K562 (cell line): ENCODE measurements around the gene KNL1. TPM values are rescaled to one million over a fixed set of nuclear protein-coding genes. Genes with fewer than 3 reads are reported as not detected.
A peak's percentile ranks its signal among the peaks of the same experiment; 100 is the strongest.

ENCODE experiments used
- ATF7 ChIP-seq: fragments of 450-650 bp; IDR thresholded peaks from 2 replicates; pipeline ENCODE4 v1.7.1; 2014; ENCODE audit warnings: mild to moderate bottlenecking, moderate library complexity
- CAMTA2 ChIP-seq: fragments of 250-450 bp; sonication (Bioruptor Pico); conservative IDR thresholded peaks from 2 replicates; pipeline ENCODE4 v1.5.1; 2022
- CREM ChIP-seq: IDR thresholded peaks from 2 replicates; pipeline ENCODE4 v1.6.1; 2014; ENCODE audit warnings: antibody characterized with exemption, low read depth
- FOXP1 ChIP-seq: sonication (generic); formaldehyde crosslinking; IDR thresholded peaks from 2 replicates; pipeline ENCODE4 v1.8.0; 2022; ENCODE audit warnings: mild to moderate bottlenecking, missing genetic modification reagents
- HDAC1 ChIP-seq, 2 experiments: fragments of 450-650 bp; IDR thresholded peaks; 2 replicates each; pipeline ENCODE4 v1.6.1; 2016 to 2017; ENCODE audit warnings: inconsistent platforms in 1 of 2, mild to moderate bottlenecking in 1 of 2, moderate library complexity in 1 of 2
- HMG20A ChIP-seq: fragments of 450-650 bp; formaldehyde crosslinking; conservative IDR thresholded peaks from 2 replicates; pipeline ENCODE4 v1.4.0; 2020; ENCODE audit warnings: mild to moderate bottlenecking, mixed read lengths
- MEIS2 ChIP-seq: fragments of 450-650 bp; IDR thresholded peaks from 2 replicates; pipeline ENCODE4 v1.6.1; 2014; ENCODE audit warnings: mild to moderate bottlenecking; ENCODE audit not compliant: partially characterized antibody
- MYBL2 ChIP-seq, 2 experiments: fragments of 450-650 bp in 1 of 2; sonication (generic) in 1 of 2; formaldehyde crosslinking in 1 of 2; IDR thresholded peaks; 2 replicates each; pipeline versions ENCODE4 v1.6.1 to v1.8.1; 2017 to 2022; ENCODE audit warnings: borderline replicate concordance in 1 of 2, inconsistent platforms in 1 of 2, low read depth in 1 of 2, mild to moderate bottlenecking in 1 of 2, missing genetic modification reagents in 1 of 2, moderate library complexity in 1 of 2
- NFE2L1 ChIP-seq: fragments of 450-650 bp; IDR thresholded peaks from 2 replicates; pipeline ENCODE4 v1.6.1; 2016; ENCODE audit warnings: missing genetic modification characterization, low read depth, mild to moderate bottlenecking, missing compliant biosample characterization, moderate library complexity, borderline replicate concordance
- POLR2G ChIP-seq: fragments of 200-400 bp; formaldehyde crosslinking; IDR thresholded peaks from 2 replicates; pipeline ENCODE4 v1.6.1; 2017; ENCODE audit warnings: low read depth, mild to moderate bottlenecking, antibody characterized with exemption, low read length, moderate library complexity
- THRAP3 ChIP-seq: fragments of 450-650 bp; IDR thresholded peaks from 2 replicates; pipeline ENCODE4 v1.6.1; 2016; ENCODE audit warnings: mild to moderate bottlenecking, inconsistent platforms, borderline replicate concordance
- ZNF134 ChIP-seq: fragments of 250-450 bp; sonication (Bioruptor Pico); conservative IDR thresholded peaks from 2 replicates; pipeline ENCODE4 v1.4.0; 2020
- ZNF324 ChIP-seq: fragments of 250-450 bp; sonication (Bioruptor Pico); IDR thresholded peaks from 2 replicates; pipeline ENCODE4 v1.4.0; 2020; ENCODE audit warnings: mild to moderate bottlenecking
- ZNF408 ChIP-seq: fragments of 250-450 bp; sonication (Bioruptor Pico); IDR thresholded peaks from 2 replicates; pipeline ENCODE4 v1.4.0; 2020; ENCODE audit warnings: low read depth, mild to moderate bottlenecking, moderate library complexity
- polyA plus RNA-seq, 8 experiments: library from polyadenylated mRNA; depleted of rRNA in 4 of 8; stranded (reverse) in 5 of 8; unstranded in 3 of 8; fragments of >200 nt; fragmentation: Nextera tagmentation in 2 of 8; fragmentation: Illumina TruSeq in 1 of 8; extraction: Ambion mirVana in 2 of 8; extraction: Trizol in 1 of 8; gene quantifications; 2 replicates each; pipeline versions ENCODE4 v1.2.1 to v1.2.3, GENCODE V29; 2011 to 2014; ENCODE audit warnings: inconsistent platforms in 1 of 8, missing spikeins in 1 of 8
- total RNA-seq, 7 experiments: library from RNA; depleted of rRNA in 6 of 7; stranded (reverse); fragments of >200 nt in 6 of 7; fragmentation: Illumina TruSeq in 2 of 7; extraction: Trizol in 2 of 7; gene quantifications; 2 replicates each; pipeline versions ENCODE4 v1.2.1 to v1.2.3, GENCODE V29; 2011 to 2021; ENCODE audit warnings: low replicate concordance in 1 of 7
- TF ChIP-seq, protein P1 (sequence below), 2 experiments: fragments of 450-650 bp; formaldehyde crosslinking in 1 of 2; IDR thresholded peaks; 2 replicates each; pipeline versions ENCODE4 v1.4.0 to v1.6.1; 2014 to 2020; ENCODE audit warnings: mild to moderate bottlenecking in 2 of 2, borderline replicate concordance in 1 of 2, low read depth in 1 of 2
- TF ChIP-seq, protein P2 (sequence below): fragments of 250-450 bp; sonication (Bioruptor Pico); IDR thresholded peaks from 2 replicates; pipeline ENCODE4 v1.4.0; 2020; ENCODE audit warnings: mild to moderate bottlenecking, moderate library complexity
- TF ChIP-seq, protein P3 (sequence below): sonication (generic); formaldehyde crosslinking; IDR thresholded peaks from 2 replicates; pipeline ENCODE4 v1.8.0; 2022; ENCODE audit warnings: mild to moderate bottlenecking, missing genetic modification reagents

Gene KNL1
- total and polyA plus RNA-seq, 9 of the 15 experiments (the other 6 are each of a cell fraction or from before 2014, with no cell fraction given), result 14.5 to 65.4 (median 34.6) TPM

DNA sequence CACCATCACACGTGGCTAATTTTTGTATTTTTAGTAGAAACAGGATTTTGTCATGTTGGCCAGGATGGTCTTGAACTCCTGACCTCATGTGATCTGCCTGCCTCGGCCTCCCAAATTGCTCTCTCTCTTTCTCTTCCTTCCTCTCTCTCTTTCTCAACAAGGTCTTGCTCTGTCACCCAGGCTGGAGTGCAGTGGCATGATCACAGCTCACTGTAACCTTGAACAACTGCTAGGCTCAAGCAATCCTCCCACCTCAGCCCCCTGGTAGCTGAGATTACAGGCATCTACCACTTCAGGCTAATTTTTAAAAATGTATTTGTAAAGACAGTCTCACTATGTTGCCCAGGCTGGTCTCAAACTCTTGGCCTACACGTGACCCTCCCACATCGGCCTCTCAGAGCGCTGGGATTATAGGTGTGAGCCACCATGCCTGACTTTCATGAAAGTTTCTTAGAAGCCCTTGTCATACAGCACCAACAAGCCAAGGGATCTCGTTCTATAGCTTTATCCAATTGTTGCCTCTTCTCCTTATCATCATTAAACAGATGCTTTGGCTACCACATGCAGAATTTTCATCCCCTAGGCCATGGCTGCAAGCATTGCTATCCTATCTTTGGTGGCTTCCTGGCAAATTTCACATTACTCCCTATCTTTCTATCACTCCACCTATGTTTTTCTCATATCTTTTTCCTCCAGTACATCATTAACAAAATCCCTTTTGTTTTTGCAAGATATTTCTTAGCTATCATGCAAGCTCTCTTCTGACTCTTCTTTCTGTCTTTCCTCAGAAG is 34.9 kb upstream of the KNL1 start (continued):
- TF ChIP-seq, protein P1, sequence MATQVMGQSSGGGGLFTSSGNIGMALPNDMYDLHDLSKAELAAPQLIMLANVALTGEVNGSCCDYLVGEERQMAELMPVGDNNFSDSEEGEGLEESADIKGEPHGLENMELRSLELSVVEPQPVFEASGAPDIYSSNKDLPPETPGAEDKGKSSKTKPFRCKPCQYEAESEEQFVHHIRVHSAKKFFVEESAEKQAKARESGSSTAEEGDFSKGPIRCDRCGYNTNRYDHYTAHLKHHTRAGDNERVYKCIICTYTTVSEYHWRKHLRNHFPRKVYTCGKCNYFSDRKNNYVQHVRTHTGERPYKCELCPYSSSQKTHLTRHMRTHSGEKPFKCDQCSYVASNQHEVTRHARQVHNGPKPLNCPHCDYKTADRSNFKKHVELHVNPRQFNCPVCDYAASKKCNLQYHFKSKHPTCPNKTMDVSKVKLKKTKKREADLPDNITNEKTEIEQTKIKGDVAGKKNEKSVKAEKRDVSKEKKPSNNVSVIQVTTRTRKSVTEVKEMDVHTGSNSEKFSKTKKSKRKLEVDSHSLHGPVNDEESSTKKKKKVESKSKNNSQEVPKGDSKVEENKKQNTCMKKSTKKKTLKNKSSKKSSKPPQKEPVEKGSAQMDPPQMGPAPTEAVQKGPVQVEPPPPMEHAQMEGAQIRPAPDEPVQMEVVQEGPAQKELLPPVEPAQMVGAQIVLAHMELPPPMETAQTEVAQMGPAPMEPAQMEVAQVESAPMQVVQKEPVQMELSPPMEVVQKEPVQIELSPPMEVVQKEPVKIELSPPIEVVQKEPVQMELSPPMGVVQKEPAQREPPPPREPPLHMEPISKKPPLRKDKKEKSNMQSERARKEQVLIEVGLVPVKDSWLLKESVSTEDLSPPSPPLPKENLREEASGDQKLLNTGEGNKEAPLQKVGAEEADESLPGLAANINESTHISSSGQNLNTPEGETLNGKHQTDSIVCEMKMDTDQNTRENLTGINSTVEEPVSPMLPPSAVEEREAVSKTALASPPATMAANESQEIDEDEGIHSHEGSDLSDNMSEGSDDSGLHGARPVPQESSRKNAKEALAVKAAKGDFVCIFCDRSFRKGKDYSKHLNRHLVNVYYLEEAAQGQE (IDR thresholded peaks at IDR 0.05; ENCODE audit: borderline replicate concordance), result no peak
- TF ChIP-seq, protein P1 (CRISPR knock-in tag; IDR thresholded peaks at IDR 0.05; ENCODE audit: low read depth), result no peak
- TF ChIP-seq HMG20A (CRISPR knock-in tag) (no peak), CREM (no peak), ZNF134 (no peak), POLR2G (no peak), HDAC1 (IDR thresholded peaks at IDR 0.05) (peak; percentile 12 to 81; a peak in 3 of 4 replicates), THRAP3 (0 out of 2 replicates have a peak, but pooled peaks have one; percentile 20), MYBL2 (IDR thresholded peaks at IDR 0.05; ENCODE audit: low read depth) (no peak), MYBL2 (CRISPR knock-in tag; IDR thresholded peaks at IDR 0.05; ENCODE audit: borderline replicate concordance) (no peak), ZNF408 (CRISPR knock-in tag) (no peak), CAMTA2 (CRISPR knock-in tag) (no peak), ZNF324 (no peak), FOXP1 (CRISPR knock-in tag) (no peak), MEIS2 (peak; percentile 31), NFE2L1 (tag) (no peak), ATF7 (peak; percentile 48)
- TF ChIP-seq, protein P2, sequence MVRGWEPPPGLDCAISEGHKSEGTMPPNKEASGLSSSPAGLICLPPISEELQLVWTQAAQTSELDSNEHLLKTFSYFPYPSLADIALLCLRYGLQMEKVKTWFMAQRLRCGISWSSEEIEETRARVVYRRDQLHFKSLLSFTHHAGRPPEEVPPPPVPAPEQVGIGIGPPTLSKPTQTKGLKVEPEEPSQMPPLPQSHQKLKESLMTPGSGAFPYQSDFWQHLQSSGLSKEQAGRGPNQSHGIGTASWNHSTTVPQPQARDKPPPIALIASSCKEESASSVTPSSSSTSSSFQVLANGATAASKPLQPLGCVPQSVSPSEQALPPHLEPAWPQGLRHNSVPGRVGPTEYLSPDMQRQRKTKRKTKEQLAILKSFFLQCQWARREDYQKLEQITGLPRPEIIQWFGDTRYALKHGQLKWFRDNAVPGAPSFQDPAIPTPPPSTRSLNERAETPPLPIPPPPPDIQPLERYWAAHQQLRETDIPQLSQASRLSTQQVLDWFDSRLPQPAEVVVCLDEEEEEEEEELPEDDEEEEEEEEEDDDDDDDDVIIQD (CRISPR knock-in tag), result no peak
- TF ChIP-seq, protein P3, sequence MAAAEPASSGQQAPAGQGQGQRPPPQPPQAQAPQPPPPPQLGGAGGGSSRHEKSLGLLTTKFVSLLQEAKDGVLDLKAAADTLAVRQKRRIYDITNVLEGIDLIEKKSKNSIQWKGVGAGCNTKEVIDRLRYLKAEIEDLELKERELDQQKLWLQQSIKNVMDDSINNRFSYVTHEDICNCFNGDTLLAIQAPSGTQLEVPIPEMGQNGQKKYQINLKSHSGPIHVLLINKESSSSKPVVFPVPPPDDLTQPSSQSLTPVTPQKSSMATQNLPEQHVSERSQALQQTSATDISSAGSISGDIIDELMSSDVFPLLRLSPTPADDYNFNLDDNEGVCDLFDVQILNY (CRISPR knock-in tag), result no peak
